Ishikawa (cell line): ENCODE results near the gene SMIM15.

Experiments used
- CEBPB ChIP-seq: IDR thresholded peaks from 2 replicates; pipeline ENCODE4 v1.6.1; 2012
- CREB1 ChIP-seq: IDR thresholded peaks from 2 replicates; pipeline ENCODE4 v1.6.1; 2012; ENCODE audit warnings: low read depth
- EGR1 ChIP-seq: IDR thresholded peaks from 2 replicates; pipeline ENCODE4 v1.6.1; 2012
- EP300 ChIP-seq: IDR thresholded peaks from 2 replicates; pipeline ENCODE4 v1.6.1; 2012; ENCODE audit warnings: borderline replicate concordance
- FOXM1 ChIP-seq: IDR thresholded peaks from 2 replicates; pipeline ENCODE4 v1.6.1; 2012; ENCODE audit warnings: low read depth, borderline replicate concordance
- MAX ChIP-seq: IDR thresholded peaks from 2 replicates; pipeline ENCODE4 v1.6.1; 2012
- NFIC ChIP-seq: IDR thresholded peaks from 2 replicates; pipeline ENCODE4 v1.6.1; 2012
- RAD21 ChIP-seq: IDR thresholded peaks from 2 replicates; pipeline ENCODE4 v1.6.1; 2012; ENCODE audit warnings: low read depth
- REST ChIP-seq: IDR thresholded peaks from 2 replicates; pipeline ENCODE4 v1.6.1; 2012; ENCODE audit warnings: low read depth, mild to moderate bottlenecking
- TAF1 ChIP-seq: IDR thresholded peaks from 2 replicates; pipeline ENCODE4 v1.6.1; 2012; ENCODE audit warnings: low read depth, mild to moderate bottlenecking
- TCF12 ChIP-seq: IDR thresholded peaks from 2 replicates; pipeline ENCODE4 v1.6.1; 2012; ENCODE audit warnings: low read depth
- TEAD4 ChIP-seq: IDR thresholded peaks from 2 replicates; pipeline ENCODE4 v1.6.1; 2012
- USF1 ChIP-seq: IDR thresholded peaks from 2 replicates; pipeline ENCODE4 v1.6.1; 2012
- YY1 ChIP-seq: IDR thresholded peaks from 2 replicates; pipeline ENCODE4 v1.6.1; 2012; ENCODE audit warnings: low read depth
- ZBTB7A ChIP-seq: IDR thresholded peaks from 2 replicates; pipeline ENCODE4 v1.6.1; 2012; ENCODE audit warnings: low read depth

SMIM15 gene

GRCh38 chr5:61200582-61201155, 38.4 kb upstream of the SMIM15 start:
- TF ChIP-seq TCF12 (no peak), CREB1 (no peak), EP300 (no peak), YY1 (no peak), ZBTB7A (no peak), RAD21 (no peak), EGR1 (no peak), REST (no peak), TEAD4 (no peak), CEBPB (no peak), NFIC (no peak), TAF1 (no peak), MAX (no peak), FOXM1 (no peak), USF1 (no peak)

- no peak for TF ChIP-seq RAD21
- no peak for TF ChIP-seq MAX
- no peak for TF ChIP-seq YY1
- no peak for TF ChIP-seq FOXM1
- TF ChIP-seq EP300, result no peak
These were observed 36.3 kb upstream of the SMIM15 start for GRCh38 chr5:61198606-61199005.

GRCh38 chr5:61186634-61187033, 24.4 kb upstream of the SMIM15 start:
- TF ChIP-seq CREB1 (no peak), ZBTB7A (no peak), CEBPB (no peak), TEAD4 (no peak), TAF1 (no peak), NFIC (no peak), USF1 (no peak), FOXM1 (no peak), MAX (no peak), REST (no peak), EGR1 (no peak), YY1 (no peak), TCF12 (no peak), EP300 (no peak), RAD21 (no peak)

GRCh38 chr5:61184708-61185107, 22.4 kb upstream of the SMIM15 start:
- no peak for TF ChIP-seq NFIC
- TF ChIP-seq TCF12, result no peak
- TF ChIP-seq REST, result no peak
- no peak for TF ChIP-seq CEBPB
- no peak for TF ChIP-seq ZBTB7A
- no peak for TF ChIP-seq TAF1
- TF ChIP-seq TEAD4, result no peak
- no peak for TF ChIP-seq CREB1
- no peak for TF ChIP-seq MAX
- no peak for TF ChIP-seq YY1
- no peak for TF ChIP-seq FOXM1
- TF ChIP-seq EP300, result no peak
- TF ChIP-seq USF1, result no peak
- TF ChIP-seq EGR1, result no peak
